K562 (cell line): Measurements from ENCODE around the gene MGAT5.

Experiments used
- ATF1 ChIP-seq, 2 experiments: fragments of 450-650 bp in 1 of 2; IDR thresholded peaks; 2 replicates each; pipeline ENCODE4 v1.6.1; 2016; ENCODE audit warnings: missing compliant biosample characterization in 1 of 2, missing genetic modification characterization in 1 of 2
- BHLHE40 ChIP-seq: IDR thresholded peaks from 2 replicates; pipeline ENCODE4 v1.6.1; 2011; ENCODE audit warnings: low read length, improper control_type of control experiment
- CHD1 ChIP-seq: fragments of 200-600 bp; sonication (generic); IDR thresholded peaks from one replicate; pipeline ENCODE4 v1.6.1; 2012; ENCODE audit warnings: mild to moderate bottlenecking, moderate library complexity, low read length, inconsistent platforms
- EP300 ChIP-seq: IDR thresholded peaks from 2 replicates; pipeline ENCODE4 v1.6.1; 2012; ENCODE audit warnings: low read length, improper control_type of control experiment
- FOXA1 ChIP-seq: fragments of 450-650 bp; IDR thresholded peaks from 2 replicates; pipeline ENCODE4 v1.6.1; 2016; ENCODE audit warnings: mild to moderate bottlenecking, borderline replicate concordance
- HDAC6 ChIP-seq: IDR thresholded peaks from 2 replicates; pipeline ENCODE4 v1.6.1; 2012; ENCODE audit warnings: low read depth, mild to moderate bottlenecking, control low read depth, inconsistent platforms, low read length, moderate library complexity
- KDM1A ChIP-seq, 2 experiments: fragments of 450-650 bp; IDR thresholded peaks; 2 replicates each; pipeline ENCODE4 v1.6.1; 2016; ENCODE audit warnings: mild to moderate bottlenecking in 2 of 2
- MAFK ChIP-seq: IDR thresholded peaks from 2 replicates; pipeline ENCODE4 v1.6.1; 2011; ENCODE audit warnings: low read length, improper control_type of control experiment
- NR2C2 ChIP-seq, 2 experiments: fragments of 200-800 bp in 1 of 2; sonication (Bioruptor generic) in 1 of 2; sonication (generic) in 1 of 2; formaldehyde crosslinking in 1 of 2; IDR thresholded peaks; 2 replicates each; pipeline versions ENCODE4 v1.6.1 to v1.8.0; 2016 to 2022; ENCODE audit warnings: mild to moderate bottlenecking in 1 of 2, missing compliant biosample characterization in 1 of 2, missing genetic modification characterization in 1 of 2, missing genetic modification reagents in 1 of 2
- TEAD4 ChIP-seq, 2 experiments: sonication (generic) in 1 of 2; formaldehyde crosslinking in 1 of 2; IDR thresholded peaks; 2 replicates each; pipeline versions ENCODE4 v1.6.1 to v1.8.0; 2012 to 2022; ENCODE audit warnings: borderline replicate concordance in 1 of 2, inconsistent platforms in 1 of 2, low read length in 1 of 2, mild to moderate bottlenecking in 1 of 2, missing genetic modification reagents in 1 of 2
- ZNF175 ChIP-seq: fragments of 200-800 bp; sonication (Bioruptor generic); IDR thresholded peaks from 2 replicates; pipeline ENCODE4 v1.6.1; 2016; ENCODE audit warnings: low read depth, mild to moderate bottlenecking, missing genetic modification characterization, missing compliant biosample characterization
- ZNF3 ChIP-seq: fragments of 250-450 bp; sonication (Bioruptor Pico); IDR thresholded peaks from 2 replicates; pipeline ENCODE4 v1.5.0; 2021; ENCODE audit warnings: mild to moderate bottlenecking, moderate library complexity
- TF ChIP-seq, protein P1 (sequence below): sonication (generic); formaldehyde crosslinking; IDR thresholded peaks from 2 replicates; pipeline ENCODE4 v1.9.0; 2022; ENCODE audit warnings: mild to moderate bottlenecking, missing genetic modification reagents

DNA sequence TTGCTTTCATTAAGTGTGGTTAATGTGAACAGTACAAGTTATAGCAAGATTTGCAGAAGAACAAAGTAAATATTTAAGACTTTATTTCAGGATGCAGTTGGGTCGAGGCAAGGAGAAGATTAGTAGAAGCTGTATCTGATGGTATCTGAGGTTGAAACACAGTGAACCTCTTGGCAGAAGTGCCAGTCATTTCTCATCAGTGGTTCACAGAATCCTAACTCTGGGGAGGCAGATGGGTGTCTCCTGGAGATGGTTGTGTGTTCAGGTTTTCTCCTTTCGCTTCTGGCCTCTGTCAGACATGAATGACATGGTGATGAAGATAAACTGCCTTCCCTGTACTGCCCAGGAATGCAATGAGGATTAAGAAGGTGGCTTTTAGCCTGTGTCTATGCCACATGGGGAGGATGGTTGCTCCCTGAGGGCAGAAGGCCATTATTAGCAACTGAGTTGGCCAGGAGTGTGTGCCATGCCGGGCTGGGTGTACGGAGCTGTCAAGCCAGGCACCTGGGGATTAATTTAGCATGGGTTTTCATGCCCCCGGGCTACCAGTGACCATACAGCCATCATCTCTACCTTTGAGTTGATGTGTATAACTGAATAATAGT, 28.0 kb downstream of the MGAT5 start:
- TF ChIP-seq ZNF175 (CRISPR knock-in tag) (no peak), CHD1 (no peak), EP300 (no peak), FOXA1 (no peak), KDM1A (IDR thresholded peaks at IDR 0.05) (no peak), ATF1 (CRISPR knock-in tag; IDR thresholded peaks at IDR 0.05) (no peak), ATF1 (tag; IDR thresholded peaks at IDR 0.05) (no peak), ZNF3 (CRISPR knock-in tag) (no peak), BHLHE40 (no peak), TEAD4 (IDR thresholded peaks at IDR 0.05; ENCODE audit: low read length) (no peak), TEAD4 (CRISPR knock-in tag; IDR thresholded peaks at IDR 0.05; ENCODE audit: borderline replicate concordance) (no peak), MAFK (no peak), NR2C2 (CRISPR knock-in tag; IDR thresholded peaks at IDR 0.05) (no peak), NR2C2 (tag; IDR thresholded peaks at IDR 0.05) (no peak), HDAC6 (no peak)
- TF ChIP-seq, protein P1, sequence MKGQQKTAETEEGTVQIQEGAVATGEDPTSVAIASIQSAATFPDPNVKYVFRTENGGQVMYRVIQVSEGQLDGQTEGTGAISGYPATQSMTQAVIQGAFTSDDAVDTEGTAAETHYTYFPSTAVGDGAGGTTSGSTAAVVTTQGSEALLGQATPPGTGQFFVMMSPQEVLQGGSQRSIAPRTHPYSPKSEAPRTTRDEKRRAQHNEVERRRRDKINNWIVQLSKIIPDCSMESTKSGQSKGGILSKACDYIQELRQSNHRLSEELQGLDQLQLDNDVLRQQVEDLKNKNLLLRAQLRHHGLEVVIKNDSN (CRISPR knock-in tag) = no peak
